HepG2 (cell line): ENCODE measurements around the gene NDUFS1.

Experiments used
- FOXK2 ChIP-seq: fragments of 450-650 bp; IDR thresholded peaks from 2 replicates; pipeline ENCODE4 v1.6.1; 2016
- PTBP1 ChIP-seq: fragments of 200-400 bp; formaldehyde crosslinking; IDR thresholded peaks from 2 replicates; pipeline ENCODE4 v1.6.1; 2018; ENCODE audit warnings: low read length, low read depth; ENCODE audit not compliant: poor library complexity, severe bottlenecking
- RFXAP ChIP-seq: sonication (generic); formaldehyde crosslinking; IDR thresholded peaks from 2 replicates; pipeline ENCODE4 v1.4.0; 2020; ENCODE audit warnings: missing genetic modification reagents, borderline replicate concordance
- ZFP36L2 ChIP-seq: sonication (generic); formaldehyde crosslinking; IDR thresholded peaks from 2 replicates; pipeline ENCODE4 v1.4.0; 2020; ENCODE audit warnings: missing genetic modification reagents
- ZNF30 ChIP-seq: sonication (generic); formaldehyde crosslinking; IDR thresholded peaks from 2 replicates; pipeline ENCODE4 v1.5.0; 2020; ENCODE audit warnings: mild to moderate bottlenecking, missing genetic modification reagents
- TF ChIP-seq, protein P1 (sequence below): sonication (generic); formaldehyde crosslinking; IDR thresholded peaks from 2 replicates; pipeline ENCODE4 v1.4.0; 2020; ENCODE audit warnings: missing genetic modification reagents

DNA sequence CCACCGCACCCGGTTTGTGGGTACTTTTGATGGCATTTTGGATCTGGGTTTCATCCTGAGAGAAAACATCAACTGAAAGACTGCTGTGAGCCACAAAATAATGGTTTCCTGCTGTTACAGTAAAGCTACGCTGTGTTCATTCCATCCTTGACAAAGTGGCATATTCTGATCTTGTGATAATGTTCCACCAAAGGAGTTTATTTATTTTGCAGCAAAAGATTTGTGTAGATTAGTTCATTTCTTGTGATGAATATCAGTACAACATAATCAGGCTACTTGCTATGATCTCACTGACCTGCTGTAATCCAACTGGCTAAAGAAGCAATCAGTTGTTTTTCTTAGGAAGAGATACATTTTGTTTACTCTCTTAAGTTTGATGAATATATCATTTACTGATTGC, 45.5 kb upstream of the NDUFS1 start:
- no peak for TF ChIP-seq PTBP1
- no peak for TF ChIP-seq FOXK2
- TF ChIP-seq ZNF30, result no peak
- no peak for TF ChIP-seq ZFP36L2 (CRISPR knock-in tag)
- TF ChIP-seq, protein P1, sequence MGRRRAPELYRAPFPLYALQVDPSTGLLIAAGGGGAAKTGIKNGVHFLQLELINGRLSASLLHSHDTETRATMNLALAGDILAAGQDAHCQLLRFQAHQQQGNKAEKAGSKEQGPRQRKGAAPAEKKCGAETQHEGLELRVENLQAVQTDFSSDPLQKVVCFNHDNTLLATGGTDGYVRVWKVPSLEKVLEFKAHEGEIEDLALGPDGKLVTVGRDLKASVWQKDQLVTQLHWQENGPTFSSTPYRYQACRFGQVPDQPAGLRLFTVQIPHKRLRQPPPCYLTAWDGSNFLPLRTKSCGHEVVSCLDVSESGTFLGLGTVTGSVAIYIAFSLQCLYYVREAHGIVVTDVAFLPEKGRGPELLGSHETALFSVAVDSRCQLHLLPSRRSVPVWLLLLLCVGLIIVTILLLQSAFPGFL, result no peak
- TF ChIP-seq RFXAP (CRISPR knock-in tag), result no peak
